ENCODE measurements around the gene NME4.
"Not testable (repeated sequence)": the region's sequence is repeated elsewhere in the genome, so short reads cannot be mapped to it uniquely, and the experiment has no call there.

The NME4 gene

DNA sequence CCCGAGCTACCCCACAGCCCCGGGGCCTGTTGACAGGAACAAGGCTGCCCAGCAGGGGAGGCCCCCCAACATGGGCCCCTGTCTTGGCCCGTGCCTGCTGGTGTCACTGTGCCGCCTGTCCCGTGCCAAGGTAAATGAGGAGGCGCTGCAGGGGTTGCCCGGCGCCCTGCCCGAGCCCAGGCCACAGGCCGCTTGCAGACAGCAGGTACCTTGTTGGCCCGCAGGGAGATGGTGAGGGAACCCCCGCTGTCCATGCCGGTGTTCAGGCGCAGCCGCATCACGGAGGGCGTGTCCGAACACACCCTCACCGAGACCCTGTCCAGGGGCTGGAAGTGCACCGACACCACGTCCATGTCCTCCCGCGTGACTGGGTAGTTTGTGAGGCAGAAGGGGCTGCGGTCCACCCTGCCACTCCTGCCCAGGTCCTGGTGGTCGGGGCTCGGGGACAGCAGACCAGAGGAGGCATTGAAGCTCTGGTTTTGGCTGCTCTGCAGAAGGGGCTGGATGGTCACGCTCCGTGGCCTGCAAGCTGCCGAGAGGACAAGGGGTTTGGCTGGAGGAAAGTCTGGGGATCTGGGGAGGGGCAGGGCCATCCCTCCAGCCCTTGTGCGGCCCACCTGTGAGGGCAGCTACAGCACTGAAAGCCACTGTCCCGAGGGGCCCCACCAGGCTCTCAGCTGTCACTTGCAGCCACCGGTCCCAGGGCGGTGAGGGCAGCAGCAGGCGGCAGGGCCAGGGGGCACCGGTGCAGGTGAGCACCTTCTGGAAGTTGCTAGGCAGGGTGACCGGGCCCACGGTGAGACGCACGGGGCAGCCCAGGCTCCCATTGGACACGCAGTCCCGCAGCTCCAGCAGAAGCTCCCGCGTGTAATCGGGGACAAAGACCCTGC is 20.8 kb upstream of the NME4 start:
- in situ Hi-C loops (cut with HindIII; ENCODE audit: low sequenced_read_pairs), result no loop called here

DNA sequence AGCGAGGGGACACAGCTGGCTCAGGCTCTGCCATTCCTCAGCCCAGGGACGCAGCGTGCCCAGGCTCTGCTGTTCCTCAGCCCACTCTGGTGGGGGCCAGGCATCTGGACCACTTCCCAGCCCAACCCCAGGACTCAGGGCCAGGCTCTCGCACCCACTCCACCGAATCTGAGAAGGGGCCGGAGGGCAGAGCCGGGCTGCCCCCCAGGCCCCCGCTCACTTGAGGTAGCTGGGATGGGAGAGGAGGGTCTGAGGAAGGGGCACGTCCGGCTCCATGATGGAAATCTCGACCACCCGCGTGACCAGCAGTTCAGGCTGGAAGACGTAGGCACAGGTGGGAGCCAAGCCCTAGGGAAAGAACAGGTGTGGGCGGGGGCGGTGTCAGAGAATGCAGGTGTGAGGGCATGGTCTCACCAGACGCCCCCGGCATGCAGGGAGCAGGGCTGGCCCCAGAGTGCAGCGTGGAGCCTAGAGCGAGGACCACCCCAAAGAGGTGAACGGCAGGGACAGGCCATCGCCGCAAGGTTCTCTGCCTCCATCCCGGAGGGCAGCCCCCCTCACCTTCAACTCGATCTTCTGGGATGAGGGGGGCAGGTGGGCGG is 20.1 kb upstream of the NME4 start:
- in situ Hi-C loops (cut with HindIII; ENCODE audit: low sequenced_read_pairs), result no loop called here

DNA sequence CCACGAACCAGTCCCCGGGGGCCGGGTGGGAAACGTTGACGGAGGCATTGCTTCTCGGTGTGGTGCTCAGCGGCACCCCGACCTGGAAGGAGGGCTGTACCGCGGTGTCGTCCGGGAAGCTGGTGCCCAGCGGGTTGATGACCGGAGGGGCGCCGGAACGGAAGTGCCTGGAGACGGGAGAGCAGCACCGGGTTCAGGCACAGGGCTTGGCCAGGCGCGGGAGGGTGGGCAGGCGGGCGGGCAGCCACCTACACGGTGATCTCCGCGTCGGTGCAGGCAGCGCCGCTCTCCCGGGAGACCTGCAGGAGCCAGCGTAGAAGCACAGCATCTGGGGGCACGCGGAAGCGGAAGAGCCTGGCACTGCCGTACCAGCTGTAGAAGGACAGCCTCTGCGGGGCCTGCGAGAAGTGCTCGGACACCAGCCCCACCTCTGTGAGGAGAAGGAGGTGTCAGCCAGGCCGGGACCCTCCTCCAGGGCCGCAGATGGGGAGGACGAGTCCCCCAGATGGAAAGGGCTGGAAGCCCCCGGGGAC is 19.5 kb upstream of the NME4 start:
- in situ Hi-C loops (cut with HindIII; ENCODE audit: low sequenced_read_pairs), result no loop called here

DNA sequence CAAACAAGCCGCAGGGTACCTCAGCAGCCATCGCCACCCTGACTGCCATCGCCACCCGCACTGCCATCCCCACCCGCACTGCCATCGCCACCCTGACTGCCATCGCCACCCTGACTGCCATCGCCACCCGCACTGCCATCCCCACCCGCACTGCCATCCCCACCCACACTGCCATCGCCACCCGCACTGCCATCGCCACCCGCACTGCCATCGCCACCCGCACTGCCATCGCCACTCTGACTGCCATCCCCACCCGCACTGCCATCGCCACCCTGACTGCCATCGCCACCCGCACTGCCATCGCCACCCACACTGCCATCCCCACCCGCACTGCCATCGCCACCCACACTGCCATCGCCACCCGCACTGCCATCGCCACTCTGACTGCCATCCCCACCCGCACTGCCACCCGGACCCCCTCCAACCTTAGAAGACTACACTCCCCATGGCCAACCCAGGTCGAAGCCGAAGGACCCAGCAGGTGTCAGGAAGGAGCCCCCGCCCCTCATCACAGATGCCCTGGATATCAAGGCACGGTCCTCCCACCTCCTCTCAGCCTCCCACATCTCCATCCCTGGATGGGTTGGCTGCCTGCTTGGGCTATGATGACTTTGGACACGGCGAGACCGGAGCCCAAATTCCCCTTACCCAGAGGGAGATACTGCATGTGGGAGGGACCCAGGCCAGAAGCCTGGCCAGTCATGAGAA is 18.7 kb upstream of the NME4 start:
- in situ Hi-C loops (cut with HindIII; ENCODE audit: low sequenced_read_pairs), result not testable (repeated sequence)

DNA sequence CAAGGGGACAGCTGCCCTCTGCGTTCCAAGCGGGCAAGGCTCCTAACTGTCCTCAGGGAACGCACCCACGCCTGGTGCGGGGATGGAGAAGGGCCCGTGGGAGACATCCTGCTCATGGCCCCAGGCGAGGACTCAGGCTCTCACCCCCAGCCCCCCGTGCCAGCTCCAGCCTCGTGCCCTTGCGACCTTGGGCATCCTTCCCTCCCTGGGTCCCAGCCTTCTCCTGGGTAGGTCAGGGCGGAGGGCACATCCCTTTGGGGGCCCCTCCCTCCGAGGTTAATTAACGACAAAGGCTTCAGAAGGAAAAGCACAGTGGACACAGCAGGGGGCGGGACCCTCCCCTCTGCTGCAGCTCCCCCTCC is 18.2 kb upstream of the NME4 start:
- in situ Hi-C loops (cut with HindIII; ENCODE audit: low sequenced_read_pairs), result no loop called here

DNA sequence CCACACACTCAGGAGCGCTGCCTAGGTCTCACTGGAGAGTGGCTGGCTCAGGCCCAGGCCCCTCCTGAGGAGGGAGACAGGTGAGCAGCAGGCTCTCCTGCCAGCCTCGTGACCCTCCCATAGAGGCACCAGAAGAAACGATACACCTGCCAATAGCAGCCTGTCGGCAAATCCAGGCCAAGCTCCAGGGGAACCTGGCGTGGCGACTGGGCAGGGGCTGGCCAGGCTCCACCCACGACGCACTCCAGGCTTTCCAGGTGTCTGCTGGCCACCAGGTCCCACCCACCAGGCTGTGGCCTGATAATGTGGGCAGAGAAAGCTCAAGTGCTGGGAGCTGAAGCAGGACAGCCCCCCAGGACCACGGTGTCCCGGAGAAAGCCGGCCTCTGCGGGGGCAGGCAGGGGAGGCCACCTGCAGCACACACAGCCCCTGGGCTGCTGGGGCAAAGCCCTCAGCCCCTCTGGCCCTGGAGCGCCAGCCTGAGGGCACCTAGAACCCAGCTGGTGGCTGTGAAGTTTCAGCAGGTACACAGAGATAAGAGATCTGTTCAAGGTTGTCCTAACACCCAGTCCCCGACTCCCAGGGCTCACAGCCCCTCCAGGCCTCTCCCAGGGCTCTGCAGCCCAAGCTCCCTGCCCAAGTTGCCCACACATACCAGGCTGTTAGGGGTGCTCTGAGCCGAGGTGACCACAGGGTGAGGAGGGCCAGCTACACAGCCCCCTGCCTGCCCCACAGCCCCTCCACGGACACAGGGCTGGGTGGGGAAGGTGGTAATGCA is 17.6 kb upstream of the NME4 start:
- in situ Hi-C loops (cut with HindIII; ENCODE audit: low sequenced_read_pairs), result no loop called here

DNA sequence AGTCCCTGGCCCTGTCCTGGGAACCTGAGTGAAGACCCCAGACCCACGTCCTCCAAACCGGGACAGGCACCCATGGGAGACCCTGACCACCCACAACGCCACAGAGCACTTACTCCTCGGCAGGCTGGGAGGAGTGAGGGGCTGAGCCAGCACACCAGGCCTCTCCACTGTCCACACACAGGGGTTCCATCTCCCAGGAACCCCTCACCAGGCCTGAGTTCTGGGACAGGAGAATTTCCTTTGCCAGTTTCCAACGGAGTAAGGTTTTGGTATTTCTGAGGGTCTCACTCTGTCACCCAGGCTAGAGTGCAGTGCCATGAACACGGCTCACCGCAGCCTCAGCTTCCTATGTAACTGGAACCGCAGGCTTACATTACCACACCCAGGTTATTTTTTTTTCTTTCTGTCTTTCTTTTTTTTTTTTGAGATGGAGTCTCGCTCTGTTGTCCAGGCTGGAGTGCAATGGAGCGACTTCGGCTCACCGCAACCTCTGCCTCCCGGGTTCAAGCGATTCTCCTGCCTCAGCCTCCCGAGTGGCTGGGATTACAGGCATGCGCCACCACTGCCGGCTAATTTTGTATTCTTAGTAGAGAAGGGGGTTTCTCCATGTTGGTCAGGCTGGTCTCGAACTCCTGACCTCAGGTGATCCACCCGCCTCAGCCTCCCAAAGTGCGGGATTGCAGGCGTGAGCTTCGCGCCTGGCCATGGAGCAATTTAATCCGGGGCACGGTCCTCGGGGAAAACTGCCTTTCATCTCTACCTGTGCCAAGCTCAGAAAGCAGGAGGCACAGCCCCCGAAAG is 16.8 kb upstream of the NME4 start:
- in situ Hi-C loops (cut with HindIII; ENCODE audit: low sequenced_read_pairs), result no loop called here

DNA sequence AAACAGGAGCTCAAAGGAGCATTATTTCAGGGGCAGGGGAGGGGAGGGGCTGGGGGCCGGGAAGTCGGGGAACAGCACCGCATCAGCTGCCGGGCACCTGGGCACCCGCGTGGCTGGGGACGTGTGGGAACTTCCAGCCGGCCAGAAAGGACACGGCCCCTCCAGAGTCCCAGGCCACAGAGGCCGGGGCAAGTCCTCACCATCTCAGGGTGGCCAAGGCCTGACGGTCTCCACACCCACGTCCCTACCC is 16.3 kb upstream of the NME4 start:
- in situ Hi-C loops (cut with HindIII; ENCODE audit: low sequenced_read_pairs), result no loop called here

DNA sequence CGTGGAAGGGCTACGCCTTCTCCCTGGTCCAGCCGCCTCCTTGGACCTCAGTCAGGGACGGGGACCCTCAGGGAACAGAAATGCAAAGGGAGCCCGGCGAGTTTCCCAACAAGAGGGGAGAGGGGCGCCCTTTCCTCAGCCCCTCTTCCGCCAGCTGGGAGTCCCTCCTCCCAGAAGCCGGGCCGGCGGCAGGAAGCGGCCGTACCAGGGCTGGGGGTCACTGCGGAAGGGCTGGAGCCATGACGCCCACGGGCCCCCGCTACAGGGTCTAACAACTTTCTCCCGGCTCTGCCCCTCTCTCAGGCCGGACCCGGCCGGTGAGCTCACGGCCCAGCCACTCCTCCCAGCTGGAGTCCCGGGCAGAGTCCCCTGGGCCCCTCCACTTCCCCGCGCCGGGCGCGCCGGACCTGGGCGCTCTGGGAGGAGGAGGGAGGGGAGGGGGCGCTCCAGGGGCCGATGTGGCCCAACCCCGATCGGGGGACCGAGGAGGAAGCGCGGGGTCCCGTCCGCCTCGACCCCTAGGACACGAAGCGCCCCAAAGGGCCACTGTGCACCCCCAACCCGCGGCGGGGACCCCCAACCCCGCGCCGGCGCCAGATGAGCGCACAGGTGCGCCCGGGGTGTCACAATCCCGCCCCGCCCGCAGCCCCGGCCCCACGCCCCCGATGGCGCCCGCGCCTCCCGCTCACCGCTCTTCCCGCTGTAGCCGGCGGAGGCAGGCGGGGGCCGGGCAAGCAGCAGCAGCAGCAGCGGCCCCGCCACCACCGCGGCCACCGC is 15.8 kb upstream of the NME4 start:
- in situ Hi-C loops (cut with HindIII; ENCODE audit: low sequenced_read_pairs), result no loop called here

DNA sequence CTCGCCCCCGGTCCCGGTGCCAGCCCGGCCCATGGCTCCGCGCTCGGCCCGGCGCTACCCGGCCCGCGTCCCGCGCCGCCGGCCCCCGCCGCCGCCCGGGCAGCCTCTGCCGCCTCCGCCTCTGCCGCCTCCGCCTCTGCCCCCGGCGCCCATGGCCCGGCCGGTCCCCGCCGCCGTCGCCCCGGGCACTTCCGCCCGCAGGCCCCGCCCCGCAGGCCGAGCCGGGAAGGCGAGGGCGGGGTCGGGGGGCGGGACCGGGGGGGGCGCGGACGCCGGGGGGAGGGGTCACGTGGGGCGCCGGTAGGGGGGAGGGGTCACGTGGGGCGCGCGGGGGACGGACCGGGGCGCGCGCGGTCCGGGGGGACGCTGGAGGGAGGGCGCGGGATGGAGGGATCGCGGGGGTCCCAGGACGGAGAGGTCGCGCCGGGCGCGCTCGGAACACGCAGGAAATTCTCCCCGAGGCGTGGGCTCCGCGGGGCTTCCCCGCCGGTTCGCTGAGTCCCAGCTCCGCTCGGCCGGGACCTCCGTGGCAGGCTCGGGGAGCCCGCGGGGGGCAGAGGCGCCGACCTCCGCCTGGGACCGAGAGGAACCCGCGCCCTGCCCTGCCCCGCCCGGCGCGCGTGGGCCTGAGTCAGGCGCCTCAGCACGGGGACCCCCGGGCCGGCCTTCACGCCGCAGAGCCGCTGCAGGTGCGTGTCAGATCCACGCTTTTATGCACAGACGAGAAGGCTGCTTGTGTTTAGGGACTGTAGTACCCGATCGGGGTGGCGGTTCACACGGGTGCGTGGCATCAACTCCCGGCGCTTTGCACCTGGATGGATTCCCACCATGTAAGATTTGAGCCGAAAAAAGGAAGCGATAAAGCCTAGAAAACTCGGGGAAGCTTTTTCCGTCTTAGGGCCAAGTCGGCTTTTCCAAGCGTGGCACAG is 14.9 kb upstream of the NME4 start, which contains the start of gene PGAP6:
PGAP6 (minus strand) TSS at position 190 of the 929 bp plus-strand sequence; CDS start at position 33, 157 bp downstream.
- in situ Hi-C loops (cut with HindIII; ENCODE audit: low sequenced_read_pairs), result no loop called here

DNA sequence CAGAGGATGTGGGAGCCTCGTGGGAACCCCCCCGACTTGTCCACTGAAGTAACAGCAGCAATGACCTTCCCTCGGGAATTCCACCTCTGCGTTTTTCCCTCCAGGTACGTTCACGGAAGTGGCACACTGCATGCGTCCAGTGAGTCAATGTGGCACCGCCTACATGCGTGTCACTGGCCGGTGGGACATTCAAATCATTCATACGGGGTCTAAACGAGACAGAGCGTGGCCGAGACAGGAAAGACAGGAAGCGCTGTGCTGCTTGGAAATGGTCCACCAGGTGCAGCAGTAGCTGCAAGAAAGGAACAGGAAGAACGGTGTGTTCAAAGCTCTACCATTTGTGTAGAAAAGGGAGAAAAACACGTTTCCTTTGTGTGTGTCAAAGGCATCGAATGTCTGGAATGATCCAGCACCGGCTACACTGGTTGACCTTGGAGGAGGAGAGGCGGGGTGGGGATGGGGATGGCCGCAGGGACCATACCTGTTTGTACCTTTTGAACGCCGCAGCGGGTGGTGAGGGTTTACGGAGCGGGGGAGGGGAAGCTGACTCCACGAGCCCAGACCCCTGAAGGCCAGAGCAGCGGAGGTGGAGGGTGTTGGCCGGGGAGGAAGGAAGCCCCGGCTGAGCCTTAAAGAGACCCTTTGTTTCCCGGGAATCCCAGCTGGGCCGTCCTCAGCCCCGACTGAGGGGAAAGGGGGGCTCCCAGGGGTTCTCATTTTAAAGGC is 13.5 kb upstream of the NME4 start:
- in situ Hi-C loops (cut with HindIII; ENCODE audit: low sequenced_read_pairs), result no loop called here

DNA sequence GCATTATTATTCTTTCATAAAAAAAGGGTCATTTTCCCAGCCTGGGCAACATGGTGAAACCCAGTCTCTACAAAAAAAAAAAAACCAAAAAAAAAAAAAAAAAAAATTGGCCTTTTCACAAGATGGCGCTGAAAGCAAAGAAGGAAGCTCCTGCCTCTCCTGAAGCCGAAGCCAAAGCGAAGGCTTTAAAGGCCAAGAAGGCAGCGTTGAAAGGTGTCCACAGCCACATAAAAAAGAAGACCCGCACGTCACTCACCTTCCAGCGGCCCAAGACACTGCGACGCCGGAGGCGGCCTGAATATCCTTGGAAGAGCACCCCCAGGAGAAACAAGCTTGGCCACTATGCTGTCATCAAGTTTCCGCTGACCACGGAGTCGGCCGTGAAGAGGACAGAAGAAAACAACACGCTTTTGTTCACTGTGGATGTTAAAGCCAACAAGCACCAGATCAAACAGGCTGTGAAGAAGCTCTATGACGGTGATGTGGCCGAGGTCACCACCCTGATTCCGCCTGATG is 10.3 kb upstream of the NME4 start:
- in situ Hi-C loops (cut with HindIII; ENCODE audit: low sequenced_read_pairs), result no loop called here

DNA sequence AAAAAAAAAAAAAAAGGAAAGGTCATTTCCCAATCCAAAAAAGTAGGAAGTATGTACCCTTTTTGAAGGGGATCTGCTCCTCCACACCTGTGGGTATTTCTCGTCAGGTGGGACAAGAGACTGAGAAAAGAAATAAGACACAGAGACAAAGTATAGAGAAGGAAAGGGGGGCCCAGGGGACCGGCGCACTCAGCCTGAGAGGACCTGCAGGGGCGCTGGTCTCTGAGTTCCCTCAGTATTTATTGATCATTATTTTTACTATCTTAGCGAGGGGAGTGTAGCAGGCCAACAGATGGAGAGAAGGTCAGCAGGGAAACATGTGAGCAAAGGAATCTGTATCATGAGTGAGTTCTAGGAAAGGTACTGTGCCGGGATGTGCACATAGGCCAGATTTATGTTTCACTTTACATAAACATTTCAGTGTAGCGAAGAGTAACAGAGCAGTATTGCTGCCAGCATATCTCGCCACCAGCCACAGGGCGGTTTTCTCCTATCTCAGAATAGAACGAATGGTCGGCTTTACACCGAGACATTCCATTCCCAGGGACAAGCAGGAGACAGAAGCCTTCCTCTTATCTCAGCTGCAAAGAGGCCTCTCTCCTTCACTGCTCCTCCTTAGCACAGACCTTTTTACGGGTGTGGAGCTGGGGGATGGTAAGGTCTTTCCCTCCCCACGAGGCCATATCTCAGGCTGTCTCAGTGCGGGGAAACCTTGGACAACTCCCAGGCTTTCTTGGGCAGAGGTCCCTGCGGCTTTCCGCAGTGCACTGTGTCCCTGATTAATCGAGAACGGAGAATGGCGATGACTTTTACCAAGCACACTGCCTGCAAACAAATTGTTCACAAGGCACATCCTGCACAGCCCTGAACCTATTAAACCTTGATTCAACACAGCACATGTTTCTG is 9.0 kb upstream of the NME4 start:
- in situ Hi-C loops (cut with HindIII; ENCODE audit: low sequenced_read_pairs), result not testable (repeated sequence)

DNA sequence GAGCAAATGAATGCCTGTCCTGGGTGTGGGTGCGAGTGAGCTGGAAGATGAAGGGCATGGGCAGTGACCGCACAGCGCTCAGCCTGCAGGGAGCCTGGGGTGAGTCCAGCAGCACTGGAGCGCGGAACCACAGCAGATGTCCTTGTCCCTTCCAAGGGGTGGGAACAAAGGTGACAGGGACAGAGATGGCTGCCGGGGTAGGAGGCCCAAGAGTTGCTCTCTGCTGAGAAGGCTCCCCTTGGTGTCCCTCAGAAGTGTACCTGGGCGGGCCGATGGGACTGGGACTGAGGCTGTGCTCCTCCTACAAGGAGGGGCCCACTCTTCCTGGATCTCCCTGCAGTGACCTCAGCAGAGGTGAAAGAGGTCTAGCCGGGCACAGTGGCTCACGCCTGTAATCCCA is 7.6 kb upstream of the NME4 start:
- in situ Hi-C loops (cut with HindIII; ENCODE audit: low sequenced_read_pairs), result no loop called here

DNA sequence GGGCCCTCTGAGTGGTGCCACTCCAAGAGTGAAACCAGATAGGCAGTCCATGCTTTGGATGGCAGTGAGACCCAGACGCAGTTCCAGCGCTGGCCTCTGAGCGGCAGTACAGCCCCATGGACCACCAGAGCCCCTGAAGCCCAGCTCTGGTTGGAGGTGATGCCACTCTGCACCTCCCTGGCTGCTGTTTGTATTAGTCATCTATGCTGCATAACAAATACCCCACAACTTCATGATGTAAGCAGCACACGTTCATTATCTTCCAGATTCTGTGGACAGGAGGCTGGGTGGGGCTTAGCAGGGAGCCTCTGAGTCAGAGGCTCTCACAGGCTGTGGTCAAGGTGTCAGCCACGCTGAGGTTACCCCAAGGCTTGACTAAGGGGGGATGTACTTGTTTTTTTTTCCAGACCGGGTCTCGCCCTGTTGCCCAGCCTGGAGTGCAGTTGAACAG is 5.1 kb upstream of the NME4 start:
- in situ Hi-C loops (cut with HindIII; ENCODE audit: low sequenced_read_pairs), result no loop called here

DNA sequence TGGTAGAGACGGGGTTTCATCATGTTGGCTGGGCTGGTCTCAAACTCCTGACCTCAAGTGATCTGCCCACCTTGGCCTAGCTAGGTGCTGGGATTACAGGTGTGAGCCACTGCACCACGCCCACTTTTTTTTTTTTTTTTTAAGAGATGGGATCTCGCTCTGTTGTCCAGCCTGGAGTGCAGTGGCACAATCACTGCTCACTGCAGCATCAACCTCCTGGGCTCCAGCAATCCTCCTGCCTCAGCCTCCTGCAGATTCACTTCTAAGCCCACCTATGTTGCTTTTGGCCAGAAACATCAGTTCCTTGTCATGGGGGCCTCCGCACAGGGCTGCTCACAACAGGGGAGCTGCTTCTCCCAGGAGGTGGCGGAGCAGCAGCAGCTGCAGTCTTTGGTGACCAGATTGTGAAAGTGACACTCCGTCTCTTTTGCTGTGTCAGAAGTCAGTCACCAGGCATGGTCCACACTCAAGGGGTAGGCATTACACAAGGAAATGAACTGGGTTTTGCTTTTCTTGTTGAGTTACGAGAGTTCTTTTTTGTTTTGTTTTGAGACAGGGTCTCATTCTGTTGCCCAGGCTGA is 4.5 kb upstream of the NME4 start:
- in situ Hi-C loops (cut with HindIII; ENCODE audit: low sequenced_read_pairs), result no loop called here
